CD14-positive monocyte (primary cell): ENCODE data around the gene KIRREL3. TPM values are rescaled to one million over a fixed set of nuclear protein-coding genes. Genes with fewer than 3 reads are reported as not detected.

Experiments
- DNase-seq, 3 donors: peaks; one replicate each; pipeline ENCODE4 v3.0.0-alpha.2; 2011 to 2022
- H2AFZ ChIP-seq: 2 replicates; pipeline ENCODE4 v1.6.0; 2012; ENCODE audit warnings: mild to moderate bottlenecking, low read depth, low read length, inconsistent platforms; ENCODE audit not compliant: insufficient read depth, poor library complexity, severe bottlenecking
- H3K27ac ChIP-seq, 2 donors: 1 replicate in 1 of 2; 2 replicates in 1 of 2; pipeline ENCODE4 v1.5.1; 2012 to 2013; ENCODE audit warnings: low read length in 2 of 2, control low read depth in 1 of 2, inconsistent platforms in 1 of 2, low read depth in 1 of 2, mild to moderate bottlenecking in 1 of 2
- H3K27me3 ChIP-seq, 2 donors: one replicate each; pipeline versions ENCODE4 v1.6.0 to v1.6.1; 2011 to 2013; ENCODE audit warnings: low read length in 2 of 2; ENCODE audit not compliant: control insufficient read depth in 2 of 2, insufficient read depth in 2 of 2
- H3K36me3 ChIP-seq, 2 donors: replicated peaks in 1 of 2; 1 replicate in 1 of 2; 2 replicates in 1 of 2; pipeline versions ENCODE4 v1.5.1 to v1.6.1; 2012 to 2013; ENCODE audit warnings: low read length in 2 of 2, control low read depth in 1 of 2, inconsistent platforms in 1 of 2, mild to moderate bottlenecking in 1 of 2; ENCODE audit not compliant: insufficient read depth in 2 of 2, control insufficient read depth in 1 of 2
- H3K4me1 ChIP-seq, 2 donors: 1 replicate in 1 of 2; 2 replicates in 1 of 2; pipeline versions ENCODE4 v1.5.1 to v1.6.1; 2012 to 2013; ENCODE audit warnings: low read length in 2 of 2, control low read depth in 1 of 2, inconsistent platforms in 1 of 2, mild to moderate bottlenecking in 1 of 2, moderate library complexity in 1 of 2; ENCODE audit not compliant: insufficient read depth in 2 of 2, control insufficient read depth in 1 of 2
- H3K4me2 ChIP-seq: replicated peaks from 2 replicates; pipeline ENCODE3; 2012; ENCODE audit warnings: low read length, moderate library complexity, mild to moderate bottlenecking; ENCODE audit not compliant: poor library complexity, severe bottlenecking; ENCODE audit errors: extremely low read depth
- H3K4me3 ChIP-seq, 3 experiments: fragments of 200-600 bp in 1 of 3; sonication (generic) in 1 of 3; replicated peaks in 1 of 3; 1 replicate in 2 of 3; 2 replicates in 1 of 3; pipeline ENCODE4 v1.5.1; 2011 to 2013; ENCODE audit warnings: low read length in 3 of 3, mild to moderate bottlenecking in 3 of 3, control low read depth in 2 of 3, low read depth in 2 of 3, inconsistent platforms in 1 of 3, moderate library complexity in 1 of 3
- H3K79me2 ChIP-seq: 2 replicates; pipeline ENCODE4 v1.6.0; 2012; ENCODE audit warnings: mild to moderate bottlenecking, control low read depth, inconsistent platforms, low read length, moderate library complexity; ENCODE audit not compliant: insufficient read depth
- H3K9ac ChIP-seq: 2 replicates; pipeline ENCODE4 v1.6.0; 2017; ENCODE audit warnings: low read length, mild to moderate bottlenecking; ENCODE audit not compliant: insufficient read depth, poor library complexity, severe bottlenecking
- H3K9me3 ChIP-seq, 2 donors: replicated peaks in 1 of 2; 1 replicate in 1 of 2; 2 replicates in 1 of 2; pipeline versions ENCODE4 v1.5.1 to v1.6.1; 2012 to 2013; ENCODE audit warnings: low read length in 2 of 2, control low read depth in 1 of 2; ENCODE audit not compliant: control insufficient read depth in 1 of 2, insufficient read depth in 1 of 2
- H4K20me1 ChIP-seq: 2 replicates; pipeline ENCODE4 v1.6.0; 2012; ENCODE audit warnings: mild to moderate bottlenecking, low read length, control low read depth, moderate library complexity; ENCODE audit not compliant: insufficient read depth
- H3K27ac Mint-ChIP-seq, 7 donors: one replicate each; pipeline ENCODE4 v1.8.0; 2020; ENCODE audit warnings: mild to moderate bottlenecking in 7 of 7, mixed read lengths in 7 of 7, moderate library complexity in 6 of 7, inconsistent platforms in 2 of 7
- H3K27me3 Mint-ChIP-seq, 3 donors: one replicate each; pipeline ENCODE4 v1.8.0; 2021 to 2022; ENCODE audit warnings: low read depth in 3 of 3, mild to moderate bottlenecking in 3 of 3, mixed read lengths in 3 of 3, moderate library complexity in 3 of 3, inconsistent platforms in 1 of 3
- H3K36me3 Mint-ChIP-seq, 2 donors: one replicate each; pipeline ENCODE4 v1.8.0; 2020; ENCODE audit warnings: mixed read lengths in 2 of 2, inconsistent platforms in 1 of 2, mild to moderate bottlenecking in 1 of 2
- H3K4me1 Mint-ChIP-seq: one replicate; pipeline ENCODE4 v1.8.0; 2020; ENCODE audit warnings: mild to moderate bottlenecking, mixed read lengths
- H3K4me3 Mint-ChIP-seq, 2 donors: one replicate each; pipeline ENCODE4 v1.8.0; 2020; ENCODE audit warnings: mild to moderate bottlenecking in 2 of 2, mixed read lengths in 2 of 2, moderate library complexity in 1 of 2
- H3K9me3 Mint-ChIP-seq, 7 donors: one replicate each; pipeline ENCODE4 v1.8.0; 2020 to 2022; ENCODE audit warnings: mixed read lengths in 7 of 7, mild to moderate bottlenecking in 6 of 7, moderate library complexity in 6 of 7, inconsistent platforms in 2 of 7
- WGBS: methylation state at CpG from one replicate; pipeline ENCODE4 v1.1.5; 2013; ENCODE audit warnings: missing lambda C conversion rate; ENCODE audit not compliant: insufficient coverage; 5-methylcytosine and 5-hydroxymethylcytosine counted together
- intact Hi-C, 2 donors: fragments of 100-400 bp; cut with micrococcal nuclease; formaldehyde crosslinking; loops; one replicate each; pipeline versions ENCODE4 v1.15.0 to v1.15.1; 2023
- polyA plus RNA-seq, 3 donors: library from polyadenylated mRNA; depleted of rRNA in 1 of 3; unstranded in 2 of 3; stranded (reverse) in 1 of 3; fragments of 300-500 nt in 2 of 3; fragments of >200 nt in 1 of 3; fragmentation: Illumina TruSeq in 2 of 3; gene quantifications; 1 replicate in 2 of 3; 2 replicates in 1 of 3; pipeline ENCODE4 v1.2.3, GENCODE V29; 2012 to 2021
- TF ChIP-seq, protein P1 (sequence below): fragments of 200-600 bp; IDR thresholded peaks from one replicate; pipeline ENCODE4 v1.8.0; 2022; ENCODE audit warnings: antibody characterized with exemption, mild to moderate bottlenecking

KIRREL3 gene
- polyA plus RNA-seq, 3 donors, result not detected

- Histone ChIP-seq H3K4me2 (no peak overlapping the region), H3K9me3 (no peaks in the 10 kb centered on the region), H4K20me1 (no peaks in the 10 kb centered on the region), H3K36me3 (no peaks in the 10 kb centered on the region), H2AFZ (no peak overlapping the region), H3K27ac (no peak overlapping the region), H3K9ac (no peak overlapping the region), H3K27me3 (no peaks in the 10 kb centered on the region), H3K79me2 (no peaks in the 10 kb centered on the region), H3K4me3 (no peak overlapping the region), H3K4me1 (no peaks in the 10 kb centered on the region)
- Mint-ChIP-seq H3K36me3 (no peaks in the 10 kb centered on the region), H3K27ac (no peak overlapping the region), H3K4me3 (no peak overlapping the region), H3K9me3 (peaks cover 0 to 3% (median 0%) of the 10 kb centered on the region in 7 donors), H3K4me1 (no peaks in the 10 kb centered on the region), H3K27me3 (peaks cover 2 to 6% (median 4%) of the 10 kb centered on the region in 3 donors)
- TF ChIP-seq, protein P1, sequence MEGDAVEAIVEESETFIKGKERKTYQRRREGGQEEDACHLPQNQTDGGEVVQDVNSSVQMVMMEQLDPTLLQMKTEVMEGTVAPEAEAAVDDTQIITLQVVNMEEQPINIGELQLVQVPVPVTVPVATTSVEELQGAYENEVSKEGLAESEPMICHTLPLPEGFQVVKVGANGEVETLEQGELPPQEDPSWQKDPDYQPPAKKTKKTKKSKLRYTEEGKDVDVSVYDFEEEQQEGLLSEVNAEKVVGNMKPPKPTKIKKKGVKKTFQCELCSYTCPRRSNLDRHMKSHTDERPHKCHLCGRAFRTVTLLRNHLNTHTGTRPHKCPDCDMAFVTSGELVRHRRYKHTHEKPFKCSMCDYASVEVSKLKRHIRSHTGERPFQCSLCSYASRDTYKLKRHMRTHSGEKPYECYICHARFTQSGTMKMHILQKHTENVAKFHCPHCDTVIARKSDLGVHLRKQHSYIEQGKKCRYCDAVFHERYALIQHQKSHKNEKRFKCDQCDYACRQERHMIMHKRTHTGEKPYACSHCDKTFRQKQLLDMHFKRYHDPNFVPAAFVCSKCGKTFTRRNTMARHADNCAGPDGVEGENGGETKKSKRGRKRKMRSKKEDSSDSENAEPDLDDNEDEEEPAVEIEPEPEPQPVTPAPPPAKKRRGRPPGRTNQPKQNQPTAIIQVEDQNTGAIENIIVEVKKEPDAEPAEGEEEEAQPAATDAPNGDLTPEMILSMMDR, result no peak
- DNase-seq, result no peak
- intact Hi-C loops, result no loop called here
- WGBS, result 93% methylated on average over 3 of the region's 5 CpGs
Observed at GRCh38 chr11:126843096-126843495, 157.5 kb downstream of the KIRREL3 start.

DNA sequence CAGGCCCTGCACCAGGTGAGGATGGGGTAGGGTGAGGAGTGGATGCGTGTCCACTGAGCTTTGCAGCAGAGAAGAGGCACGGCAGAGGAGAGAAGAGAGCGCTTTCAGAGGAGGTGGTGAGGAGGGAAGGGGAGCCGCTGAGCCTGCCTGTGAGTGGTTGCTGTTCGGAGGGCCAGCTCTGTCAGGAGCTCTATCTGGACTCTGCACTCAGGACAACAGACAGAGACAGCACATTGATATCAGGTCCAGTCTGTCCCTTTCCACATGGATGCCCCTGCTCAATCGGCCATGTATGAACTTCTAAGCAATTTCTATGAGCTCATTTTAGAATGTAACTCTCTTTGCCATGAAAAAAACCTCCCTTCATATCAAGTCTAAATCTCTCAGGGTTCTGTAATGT, 158.6 kb downstream of the KIRREL3 start:
- intact Hi-C loops, result no loop called here
- 100% methylated on average over 5 of the region's 6 CpGs for WGBS

More for the DNA sequence above, 158.6 kb downstream of the KIRREL3 start:
- no peaks in the 10 kb centered on the region for H3K4me1 ChIP-seq
- H2AFZ ChIP-seq, result no peak overlapping the region
- H3K27ac ChIP-seq, result no peak overlapping the region
- H3K27me3 ChIP-seq, result no peaks in the 10 kb centered on the region
- H3K9ac ChIP-seq, result no peak overlapping the region
- no peak overlapping the region for H3K27ac Mint-ChIP-seq
- H3K4me3 Mint-ChIP-seq, result no peak overlapping the region
- no peak overlapping the region for H3K4me3 ChIP-seq
- TF ChIP-seq, protein P1, result no peak
- H3K36me3 Mint-ChIP-seq, result no peaks in the 10 kb centered on the region
- H3K9me3 ChIP-seq, result no peaks in the 10 kb centered on the region
- peaks cover 0 to 3% (median 0%) of the 10 kb centered on the region in 7 donors for H3K9me3 Mint-ChIP-seq
- H3K27me3 Mint-ChIP-seq, result peaks cover 2 to 6% (median 6%) of the 10 kb centered on the region in 3 donors
- H3K36me3 ChIP-seq, result no peaks in the 10 kb centered on the region
- no peaks in the 10 kb centered on the region for H4K20me1 ChIP-seq
- no peaks in the 10 kb centered on the region for H3K79me2 ChIP-seq
- no peaks in the 10 kb centered on the region for H3K4me1 Mint-ChIP-seq
- H3K4me2 ChIP-seq, result no peak overlapping the region
- DNase-seq, result no peak
